ENCODE data around the gene ETNK2.

DNA sequence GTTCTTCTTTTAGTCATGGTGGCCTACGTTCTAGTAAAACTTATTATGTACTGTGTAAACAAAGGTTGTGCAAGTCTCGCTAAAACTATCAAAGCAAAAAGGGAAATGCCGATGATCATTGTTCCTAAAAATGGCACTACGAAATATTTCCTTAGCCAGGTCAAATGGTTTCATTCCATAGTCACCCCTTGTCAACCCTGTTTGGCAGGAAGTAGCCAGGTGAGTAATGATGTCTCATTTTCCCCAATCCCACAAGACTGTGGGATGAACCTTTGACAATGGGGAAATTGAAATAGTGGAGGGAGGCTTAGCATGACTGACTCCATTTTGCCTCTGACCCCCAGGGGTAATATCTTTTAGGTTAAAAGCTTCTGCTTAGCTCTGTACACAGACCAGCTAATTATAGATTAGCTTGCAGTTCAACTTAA is 19.9 kb upstream of the ETNK2 start:
- TF ChIP-seq EZH2 (IDR thresholded peaks at IDR 0.05; ENCODE audit: insufficient read depth, poor library complexity, severe bottlenecking) (no peak), EZH2phosphoT487 (IDR thresholded peaks at IDR 0.05; ENCODE audit: insufficient read depth, low read depth) (peak; percentile 53; the same call in 1 of the 2 replicates)
